HG03135 (cell line): ENCODE results near the gene NUF2.

Experiments
- ATAC-seq: cut with Tn5 transposase; IDR thresholded peaks from one replicate; pipeline ENCODE4 v1.9.1; 2021; ENCODE audit warnings: mild to moderate bottlenecking, moderate library complexity; ENCODE audit not compliant: unreplicated experiment

NUF2 gene

DNA sequence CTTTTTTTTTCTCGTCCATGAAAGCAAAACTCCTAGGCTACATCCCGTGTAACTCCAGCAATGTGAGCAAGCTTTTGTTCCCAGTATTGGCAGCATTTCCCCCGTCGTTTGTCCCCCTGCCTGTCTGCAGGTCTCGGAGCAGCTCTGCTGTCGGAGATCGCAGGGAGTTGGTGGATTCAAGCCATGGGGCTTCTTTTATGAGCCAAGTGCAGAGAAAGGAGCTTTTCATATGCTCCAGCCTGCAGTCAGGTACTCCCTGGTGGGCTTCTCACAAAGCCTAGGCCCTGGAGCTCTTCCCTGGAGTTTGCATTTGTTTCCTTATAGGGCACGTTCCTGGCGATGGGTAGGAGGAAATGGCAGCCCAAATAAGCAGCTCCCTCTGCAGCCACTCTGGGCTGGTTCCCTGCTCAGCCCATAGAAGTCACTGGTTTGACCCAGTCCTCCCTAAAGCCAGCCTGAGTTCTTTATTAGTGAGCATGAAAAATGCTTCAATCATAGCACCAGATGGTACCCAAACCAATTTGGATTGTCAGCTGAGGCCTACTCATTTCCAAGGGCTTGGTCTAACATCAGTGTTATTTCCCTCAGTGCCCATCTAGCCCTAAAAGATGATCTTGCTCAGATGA lies 78.3 kb downstream of the NUF2 start:
- ATAC-seq: no peak

- no peak for ATAC-seq
Measured at GRCh38 chr1:163401211-163401610, 79.5 kb downstream of the NUF2 start.
